Measurements from ENCODE around the gene ORMDL1. TPM values are rescaled to one million over a fixed set of nuclear protein-coding genes. Genes with fewer than 3 reads are reported as not detected.

Gene ORMDL1
- total RNA-seq, 4 donors from 2014 or later = 73.1 to 124 (median 90.0) TPM

GRCh38 chr2:189797902-189798301, 13.8 kb upstream of the ORMDL1 start:
- H3K4me1 ChIP-seq = no peaks in the 10 kb centered on the region
- H3K4me3 ChIP-seq (replicated peaks in 1 of 3) = no peak overlapping the region
- no peak for DNase-seq
- intact Hi-C loops (cut with DNase I) = no loop called here
- no peaks in the 10 kb centered on the region for H3K27me3 ChIP-seq
- H3K36me3 ChIP-seq = peaks cover 3 to 10% of the 10 kb centered on the region in 2 donors
- WGBS, 2 donors = 93 to 97% methylated on average over 6 of the region's 6 CpGs
- no peaks in the 10 kb centered on the region for H3K9me3 ChIP-seq
- H3K27ac ChIP-seq = no peak overlapping the region
- no peak for TF ChIP-seq CTCF (IDR thresholded peaks at IDR 0.05)
- TF ChIP-seq POLR2A (IDR thresholded peaks at IDR 0.05) = no peak

GRCh38 chr2:189794310-189794709, 10.2 kb upstream of the ORMDL1 start:
- Histone ChIP-seq H3K9me3 (no peaks in the 10 kb centered on the region), H3K27me3 (no peaks in the 10 kb centered on the region), H3K4me3 (replicated peaks in 1 of 3) (no peak overlapping the region), H3K36me3 (peaks cover 6 to 12% of the 10 kb centered on the region in 2 donors), H3K4me1 (no peaks in the 10 kb centered on the region), H3K27ac (no peak overlapping the region)
- WGBS, 2 donors = 96 to 98% methylated on average over 1 of the region's 1 CpG
- intact Hi-C loops (cut with DNase I) = no loop called here
- TF ChIP-seq CTCF (IDR thresholded peaks at IDR 0.05) (no peak), POLR2A (IDR thresholded peaks at IDR 0.05) (no peak)
- DNase-seq = no peak

- Histone ChIP-seq H3K9me3 (no peaks in the 10 kb centered on the region), H3K4me1 (no peaks in the 10 kb centered on the region), H3K27ac (no peak overlapping the region), H3K36me3 (peaks cover 6 to 12% of the 10 kb centered on the region in 2 donors), H3K4me3 (replicated peaks in 1 of 3) (no peak overlapping the region), H3K27me3 (no peaks in the 10 kb centered on the region)
- DNase-seq = no peak
- intact Hi-C loops (cut with DNase I) = no loop called here
- TF ChIP-seq POLR2A (IDR thresholded peaks at IDR 0.05) (no peak), CTCF (IDR thresholded peaks at IDR 0.05) (no peak)
- WGBS, 2 donors = 87 to 89% methylated on average over 12 of the region's 12 CpGs
Measured at GRCh38 chr2:189791338-189792042, 7.4 kb upstream of the ORMDL1 start.

- Histone ChIP-seq H3K27me3 (no peaks in the 10 kb centered on the region), H3K4me1 (peaks cover 15 to 19% of the 10 kb centered on the region in 2 donors), H3K4me3 (replicated peaks in 1 of 3) (peak overlapping the region; percentile 28 to 88 (median 57)), H3K9me3 (no peaks in the 10 kb centered on the region), H3K36me3 (peaks cover 9 to 22% of the 10 kb centered on the region in 2 donors), H3K27ac (peak overlapping the region; percentile 89 to 97 (median 92))
- intact Hi-C loops (cut with DNase I) = loop anchor here (10.0 kb wide), 1 partner anchor 119 kb away; the partner anchor contains the start of gene ASNSD1
- no peak for TF ChIP-seq CTCF (IDR thresholded peaks at IDR 0.05)
- no peak for DNase-seq
- WGBS, 2 donors = 1 to 2% methylated on average over 16 to 17 of the region's 17 CpGs
Measured at GRCh38 chr2:189783451-189783926, 650 bp downstream of the ORMDL1 start.

- peaks cover 17 to 32% of the 10 kb centered on the region in 2 donors for H3K36me3 ChIP-seq
- H3K4me1 ChIP-seq = peaks cover 15 to 19% of the 10 kb centered on the region in 2 donors
- WGBS, 2 donors = 67 to 76% methylated on average over 4 of the region's 4 CpGs
- no peaks in the 10 kb centered on the region for H3K9me3 ChIP-seq
- TF ChIP-seq CTCF (IDR thresholded peaks at IDR 0.05) (no peak), POLR2A (IDR thresholded peaks at IDR 0.05) (no peak)
- H3K4me3 ChIP-seq (replicated peaks in 1 of 3) = no peak overlapping the region
- H3K27me3 ChIP-seq = no peaks in the 10 kb centered on the region
- intact Hi-C loops (cut with DNase I) = loop anchor here (10.0 kb wide), 1 partner anchor 117 kb away; the partner anchor contains the start of gene ASNSD1
- no peak overlapping the region for H3K27ac ChIP-seq
- no peak for DNase-seq
Measured at GRCh38 chr2:189782221-189782671, 1.9 kb downstream of the ORMDL1 start.

Data from thyroid gland (tissue), 4 donors.